ENCODE measurements around the gene FAM210B. TPM values are rescaled to one million over a fixed set of nuclear protein-coding genes. Genes with fewer than 3 reads are reported as not detected.

FAM210B gene
- polyA plus RNA-seq, 2 of the 4 experiments (the other 2 are of a cell fraction), result 9.1 to 13.1 TPM

- ATAC-seq, result peak; percentile 79 to 80
- POLR2A ChIA-PET, result interaction anchor here (1.0 to 2.0 kb wide), 6 partner anchors 8 to 77 kb away, joined by 3 to 16 read pairs (median 6); partner anchors contain the start of genes FAM210B and RTF2
- peak overlapping the region; percentile 85 to 96 for H3K27ac ChIP-seq
Observed at GRCh38 chr20:56391596-56392131, 32.9 kb downstream of the FAM210B start.

GRCh38 chr20:56392132-56392880 is 33.5 kb downstream of the FAM210B start, which contains the start of the genes AURKA and CSTF1:
AURKA (minus strand) TSS chr20:56392215; CDS start chr20:56388197, 4,018 bp downstream.
CSTF1 (plus strand) TSS chr20:56392645; CDS start chr20:56395553, 2,908 bp downstream.
- ChIA-PET POLR2A (interaction anchor here (0.9 to 2.0 kb wide), 7 partner anchors 9 to 191 kb away, joined by 3 to 16 read pairs (median 5); partner anchors contain the start of genes FAM210B and RTF2), CTCF (interaction anchor here (1.0 to 2.5 kb wide), 3 partner anchors 8 to 158 kb away, joined by 3 to 6 read pairs (median 6); no protein-coding TSS in a partner anchor)
- no peak for FAIRE-seq
- DNase-seq (ENCODE audit: low read depth in 1 of 2, low spot score in 1 of 2), result peak; percentile 100
- peak; percentile 98 to 99 for ATAC-seq
- no peaks in the 10 kb centered on the region for H3K9me3 ChIP-seq
- peak within 1 kb of the TSS; percentile 85 to 96 for H3K27ac ChIP-seq
- TF ChIP-seq RCOR1 (IDR thresholded peaks at IDR 0.05; ENCODE audit: low read depth, low read length) (no peak), POLR2A (IDR thresholded peaks at IDR 0.05; ENCODE audit: low read length) (peak; percentile 76), PHF8 (IDR thresholded peaks at IDR 0.05; ENCODE audit: borderline replicate concordance, low read depth) (peak; percentile 75; the same call in 1 of the 2 replicates), ESRRA (IDR thresholded peaks at IDR 0.05; ENCODE audit: borderline replicate concordance, low read length) (peak; percentile 71; the same call in 1 of the 2 replicates), HOXB13 (CRISPR knock-in tag; IDR thresholded peaks at IDR 0.05; ENCODE audit: low read depth) (0 out of 2 replicates have a peak, but pooled peaks have one; percentile 59), EP300 (IDR thresholded peaks at IDR 0.05) (peak in 1 of 2 experiments; percentile 35; a peak in 1 of 5 replicates), EHMT2 (IDR thresholded peaks at IDR 0.05; ENCODE audit: low read depth) (no peak), GATA3 (IDR thresholded peaks at IDR 0.05; ENCODE audit: borderline replicate concordance) (peak; percentile 73; the same call in 1 of the 2 replicates), BHLHE40 (IDR thresholded peaks at IDR 0.05; ENCODE audit: low read depth, low read length) (peak; percentile 81), BCL3 (IDR thresholded peaks at IDR 0.05) (peak; percentile 86; the same call in 1 of the 3 replicates), E2F6 (IDR thresholded peaks at IDR 0.05; ENCODE audit: borderline replicate concordance, low read depth) (peak; percentile 86), JUN (IDR thresholded peaks at IDR 0.05) (peak; percentile 81 to 84; a peak in 4 of 5 replicates), MYC (IDR thresholded peaks at IDR 0.05; ENCODE audit: borderline replicate concordance, low read length) (peak; percentile 90), HOXB5 (CRISPR knock-in tag; IDR thresholded peaks at IDR 0.05) (peak; percentile 84; the same call in 1 of the 2 replicates), RARB (CRISPR knock-in tag; IDR thresholded peaks at IDR 0.05) (0 out of 2 replicates have a peak, but pooled peaks have one; percentile 37), HOXA7 (CRISPR knock-in tag; IDR thresholded peaks at IDR 0.05) (no peak), FOSL2 (IDR thresholded peaks at IDR 0.05) (no peak), FOSL2 (CRISPR knock-in tag; IDR thresholded peaks at IDR 0.05) (peak; percentile 71), HMGXB4 (CRISPR knock-in tag; IDR thresholded peaks at IDR 0.05; ENCODE audit: borderline replicate concordance) (no peak; the same call in 1 of the 2 replicates), CEBPB (IDR thresholded peaks at IDR 0.05) (peak; percentile 82 to 96), MAX (IDR thresholded peaks at IDR 0.05) (peak; percentile 97), CHD2 (IDR thresholded peaks at IDR 0.05; ENCODE audit: low read length, partially characterized antibody) (no peak), FOXS1 (CRISPR knock-in tag; IDR thresholded peaks at IDR 0.05) (peak; percentile 59; the same call in 1 of the 2 replicates)
- peak within 1 kb of the TSS; percentile 85 for H3K4me3 ChIP-seq
- under 1% methylated on average over 51 of the region's 53 CpGs for WGBS (ENCODE audit: missing lambda C conversion rate)
- H3K4me2 ChIP-seq, result peak within 1 kb of the TSS; percentile 90
- peaks cover 24% of the 10 kb centered on the region for H3K4me1 ChIP-seq

More at GRCh38 chr20:56391596-56392131, 32.9 kb downstream of the FAM210B start:
- Histone ChIP-seq H3K4me3 (peak overlapping the region; percentile 85), H3K4me1 (peaks cover 24% of the 10 kb centered on the region), H3K4me2 (peak overlapping the region; percentile 90), H3K9me3 (no peaks in the 10 kb centered on the region)
- TF ChIP-seq ESRRA (IDR thresholded peaks at IDR 0.05; ENCODE audit: borderline replicate concordance, low read length) (no peak), ATOH8 (CRISPR knock-in tag; IDR thresholded peaks at IDR 0.05; ENCODE audit: low read depth) (no peak), KDM5A (IDR thresholded peaks at IDR 0.05) (0 out of 2 replicates have a peak, but pooled peaks have one; percentile 58), HOXA7 (CRISPR knock-in tag; IDR thresholded peaks at IDR 0.05) (no peak)
- DNase-seq (ENCODE audit: low read depth in 1 of 2, low spot score in 1 of 2), result peak in 1 of 2 experiments; percentile 3
- under 1% methylated on average over 25 of the region's 29 CpGs for WGBS (ENCODE audit: missing lambda C conversion rate)
- CTCF ChIA-PET, result interaction anchor here (1.0 to 2.5 kb wide), 3 partner anchors 9 to 159 kb away, joined by 3 to 6 read pairs (median 6); no protein-coding TSS in a partner anchor
- no peak for FAIRE-seq
